ENCODE measurements around the gene RIPOR1.
A peak's percentile ranks its signal among the peaks of the same experiment; 100 is the strongest.

RIPOR1 gene

GRCh38 chr16:67565470-67566100 lies 37.0 kb downstream of the RIPOR1 start:
- H3K79me2 ChIP-seq (ENCODE audit: insufficient read depth, low read length), result peaks cover 79% of the 10 kb centered on the region
- H3K9me2 ChIP-seq (ENCODE audit: low read depth, low read length), result no peaks in the 10 kb centered on the region

DNA sequence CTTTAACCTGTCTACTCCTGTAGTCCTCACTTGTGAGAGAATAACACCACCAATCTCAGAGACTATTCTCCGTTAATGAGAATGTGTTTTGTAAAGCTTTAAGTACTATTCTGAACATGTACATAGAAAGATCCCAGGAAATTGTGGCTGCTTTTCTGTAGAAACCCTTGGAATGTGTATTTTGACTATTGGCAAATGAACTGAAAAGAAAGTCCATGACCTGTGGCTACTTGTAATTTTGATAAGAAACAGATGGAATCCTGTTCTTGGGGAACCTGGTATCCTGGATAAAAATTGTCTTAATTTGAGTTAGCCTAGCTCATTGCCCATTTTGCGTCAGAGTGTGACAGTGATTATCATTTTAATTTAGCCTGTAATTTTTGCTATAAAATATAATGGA lies 42.8 kb downstream of the RIPOR1 start:
- Histone ChIP-seq H3K9me2 (ENCODE audit: low read depth, low read length) (no peaks in the 10 kb centered on the region), H3K4me2 (ENCODE audit: low read length) (no peak overlapping the region), H3K79me2 (ENCODE audit: insufficient read depth, low read length) (peaks cover 74% of the 10 kb centered on the region), H3K4me1 (ENCODE audit: insufficient read depth, low read length, severe bottlenecking) (peaks cover 13% of the 10 kb centered on the region), H3K9me3 (ENCODE audit: low read length) (no peaks in the 10 kb centered on the region), H3F3A (ENCODE audit: insufficient read depth, low read length) (no peaks in the 10 kb centered on the region), H3K27me3 (ENCODE audit: insufficient read depth, low read length) (no peaks in the 10 kb centered on the region), H4K20me1 (ENCODE audit: insufficient read depth, low read length) (no peaks in the 10 kb centered on the region), H3K4me3 (ENCODE audit: low read depth, low read length, poor library complexity, severe bottlenecking) (no peak overlapping the region), H3K27ac (ENCODE audit: low read depth, low read length, poor library complexity, severe bottlenecking) (no peak overlapping the region), H3K36me3 (ENCODE audit: insufficient read depth, low read length) (peaks cover 55% of the 10 kb centered on the region), H2AFZ (ENCODE audit: low read length) (no peak overlapping the region), H3K9ac (ENCODE audit: low read length) (no peak overlapping the region)
- TF ChIP-seq, protein P1, sequence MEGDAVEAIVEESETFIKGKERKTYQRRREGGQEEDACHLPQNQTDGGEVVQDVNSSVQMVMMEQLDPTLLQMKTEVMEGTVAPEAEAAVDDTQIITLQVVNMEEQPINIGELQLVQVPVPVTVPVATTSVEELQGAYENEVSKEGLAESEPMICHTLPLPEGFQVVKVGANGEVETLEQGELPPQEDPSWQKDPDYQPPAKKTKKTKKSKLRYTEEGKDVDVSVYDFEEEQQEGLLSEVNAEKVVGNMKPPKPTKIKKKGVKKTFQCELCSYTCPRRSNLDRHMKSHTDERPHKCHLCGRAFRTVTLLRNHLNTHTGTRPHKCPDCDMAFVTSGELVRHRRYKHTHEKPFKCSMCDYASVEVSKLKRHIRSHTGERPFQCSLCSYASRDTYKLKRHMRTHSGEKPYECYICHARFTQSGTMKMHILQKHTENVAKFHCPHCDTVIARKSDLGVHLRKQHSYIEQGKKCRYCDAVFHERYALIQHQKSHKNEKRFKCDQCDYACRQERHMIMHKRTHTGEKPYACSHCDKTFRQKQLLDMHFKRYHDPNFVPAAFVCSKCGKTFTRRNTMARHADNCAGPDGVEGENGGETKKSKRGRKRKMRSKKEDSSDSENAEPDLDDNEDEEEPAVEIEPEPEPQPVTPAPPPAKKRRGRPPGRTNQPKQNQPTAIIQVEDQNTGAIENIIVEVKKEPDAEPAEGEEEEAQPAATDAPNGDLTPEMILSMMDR (IDR thresholded peaks at IDR 0.05; ENCODE audit: low read length), result no peak
- TF ChIP-seq EZH2 (IDR thresholded peaks at IDR 0.05; ENCODE audit: borderline replicate concordance, low read length), result no peak

More at GRCh38 chr16:67565470-67566100, 37.0 kb downstream of the RIPOR1 start:
- Histone ChIP-seq H3K36me3 (ENCODE audit: insufficient read depth, low read length) (0 out of 2 replicates have a peak, but pooled peaks cover under 1% of the 10 kb centered on the region), H3K9me3 (ENCODE audit: low read length) (no peaks in the 10 kb centered on the region), H3K4me3 (ENCODE audit: low read depth, low read length, poor library complexity, severe bottlenecking) (peak overlapping the region; percentile 93), H3K9ac (ENCODE audit: low read length) (peak overlapping the region; percentile 95), H3K4me1 (ENCODE audit: insufficient read depth, low read length, severe bottlenecking) (peaks cover 47% of the 10 kb centered on the region), H3K27me3 (ENCODE audit: insufficient read depth, low read length) (no peaks in the 10 kb centered on the region), H4K20me1 (ENCODE audit: insufficient read depth, low read length) (no peaks in the 10 kb centered on the region), H2AFZ (ENCODE audit: low read length) (no peak overlapping the region), H3F3A (ENCODE audit: insufficient read depth, low read length) (no peaks in the 10 kb centered on the region), H3K27ac (ENCODE audit: low read depth, low read length, poor library complexity, severe bottlenecking) (peak overlapping the region; percentile 89), H3K4me2 (ENCODE audit: low read length) (peak overlapping the region; percentile 81)
- TF ChIP-seq, protein P1 (IDR thresholded peaks at IDR 0.05; ENCODE audit: low read length), result no peak
- no peak for TF ChIP-seq EZH2 (IDR thresholded peaks at IDR 0.05; ENCODE audit: borderline replicate concordance, low read length)

- peaks cover 61% of the 10 kb centered on the region for H3K36me3 ChIP-seq (ENCODE audit: insufficient read depth, low read length)
- no peaks in the 10 kb centered on the region for H3K27me3 ChIP-seq (ENCODE audit: insufficient read depth, low read length)
- H3K4me3 ChIP-seq (ENCODE audit: low read depth, low read length, poor library complexity, severe bottlenecking), result no peak overlapping the region
- peaks cover 74% of the 10 kb centered on the region for H3K79me2 ChIP-seq (ENCODE audit: insufficient read depth, low read length)
- H4K20me1 ChIP-seq (ENCODE audit: insufficient read depth, low read length), result no peaks in the 10 kb centered on the region
- H3F3A ChIP-seq (ENCODE audit: insufficient read depth, low read length), result no peaks in the 10 kb centered on the region
- H3K27ac ChIP-seq (ENCODE audit: low read depth, low read length, poor library complexity, severe bottlenecking), result no peak overlapping the region
- H3K9me3 ChIP-seq (ENCODE audit: low read length), result no peaks in the 10 kb centered on the region
- no peak overlapping the region for H2AFZ ChIP-seq (ENCODE audit: low read length)
- H3K4me1 ChIP-seq (ENCODE audit: insufficient read depth, low read length, severe bottlenecking), result peaks cover 7% of the 10 kb centered on the region
- no peak overlapping the region for H3K9ac ChIP-seq (ENCODE audit: low read length)
- no peak overlapping the region for H3K4me2 ChIP-seq (ENCODE audit: low read length)
- TF ChIP-seq EZH2 (IDR thresholded peaks at IDR 0.05; ENCODE audit: borderline replicate concordance, low read length), result no peak
- TF ChIP-seq, protein P1 (IDR thresholded peaks at IDR 0.05; ENCODE audit: low read length), result no peak
- no peaks in the 10 kb centered on the region for H3K9me2 ChIP-seq (ENCODE audit: low read depth, low read length)
Observed at GRCh38 chr16:67571981-67572431, 43.4 kb downstream of the RIPOR1 start.
